GM10266 (cell line): ENCODE data around the gene PGAP1.

Source experiments
- DNase-seq: peaks from one replicate; pipeline ENCODE4 v3.0.0; 2012; ENCODE audit errors: extremely low spot score
- CTCF ChIP-seq: IDR thresholded peaks from 2 replicates; pipeline ENCODE4 v1.5.1; 2012; ENCODE audit warnings: mild to moderate bottlenecking, low read depth; ENCODE audit not compliant: control insufficient read depth, insufficient read depth; ENCODE audit errors: missing control alignments

Gene PGAP1

GRCh38 chr2:196873511-196873910, 53.0 kb downstream of the PGAP1 start:
- DNase-seq, result no peak
- TF ChIP-seq CTCF, result no peak

- no peak for TF ChIP-seq CTCF
- no peak for DNase-seq
These were observed 71.9 kb downstream of the PGAP1 start for GRCh38 chr2:196854629-196855028.

GRCh38 chr2:196853301-196854087, 73.0 kb downstream of the PGAP1 start:
- DNase-seq, result no peak
- TF ChIP-seq CTCF, result no peak

- TF ChIP-seq CTCF, result no peak
- no peak for DNase-seq
These were observed 75.4 kb downstream of the PGAP1 start for GRCh38 chr2:196851088-196851487.

GRCh38 chr2:196849895-196850294, 76.6 kb downstream of the PGAP1 start:
- DNase-seq, result no peak
- peak; percentile 33 for TF ChIP-seq CTCF

GRCh38 chr2:196846295-196846694, 80.2 kb downstream of the PGAP1 start:
- no peak for TF ChIP-seq CTCF
- DNase-seq, result no peak

GRCh38 chr2:196845371-196845770, 81.1 kb downstream of the PGAP1 start:
- TF ChIP-seq CTCF, result no peak
- no peak for DNase-seq
